Fibroblast of skin of right quadriceps (primary cell): ENCODE measurements around the gene ADCK1.
"Not testable (repeated sequence)": the region's sequence is repeated elsewhere in the genome, so short reads cannot be mapped to it uniquely, and the experiment has no call there.

ENCODE experiments used
- DNase-seq: peaks from one replicate; pipeline ENCODE4 v3.0.0-alpha.2; 2013

The ADCK1 gene

DNA sequence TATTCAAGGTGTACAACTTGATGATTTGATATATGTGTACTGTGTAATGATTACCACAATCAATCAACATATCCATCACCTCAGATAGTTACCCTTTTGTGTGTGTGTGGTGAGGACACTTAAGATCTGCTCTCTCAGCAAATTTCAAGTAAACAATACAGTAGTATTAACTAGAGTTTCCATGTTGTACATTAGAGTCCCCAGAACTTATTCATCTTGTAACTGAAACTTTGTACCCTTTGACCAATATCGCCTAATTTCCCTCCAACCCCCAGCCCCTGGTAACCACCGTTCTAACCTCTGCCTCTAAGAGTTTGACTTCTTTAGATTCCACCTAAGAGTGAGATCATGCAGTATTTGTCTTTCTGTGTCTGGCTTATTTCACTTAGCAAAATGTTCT lies 12.1 kb downstream of the ADCK1 start:
- DNase-seq, result no peak

DNA sequence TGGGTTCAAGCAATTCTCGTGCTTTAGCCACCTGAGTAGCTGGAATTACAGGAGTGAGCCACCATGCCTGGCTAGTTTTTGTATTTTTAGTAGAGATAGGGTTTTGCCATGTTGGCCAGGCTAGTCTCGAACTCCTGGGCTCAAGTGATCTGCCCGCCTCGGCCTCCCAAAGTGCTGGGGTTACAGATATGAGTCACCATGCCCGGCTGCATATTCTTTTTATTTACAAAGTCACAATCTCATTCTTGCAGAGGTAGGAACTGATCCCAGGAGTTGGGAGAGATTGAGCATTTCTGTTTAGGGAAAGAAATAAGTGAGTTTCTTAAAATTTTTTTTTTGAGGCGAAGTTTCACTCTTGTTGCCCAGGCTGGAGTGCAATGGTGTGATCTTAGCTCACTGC lies 12.8 kb downstream of the ADCK1 start:
- not testable (repeated sequence) for DNase-seq

DNA sequence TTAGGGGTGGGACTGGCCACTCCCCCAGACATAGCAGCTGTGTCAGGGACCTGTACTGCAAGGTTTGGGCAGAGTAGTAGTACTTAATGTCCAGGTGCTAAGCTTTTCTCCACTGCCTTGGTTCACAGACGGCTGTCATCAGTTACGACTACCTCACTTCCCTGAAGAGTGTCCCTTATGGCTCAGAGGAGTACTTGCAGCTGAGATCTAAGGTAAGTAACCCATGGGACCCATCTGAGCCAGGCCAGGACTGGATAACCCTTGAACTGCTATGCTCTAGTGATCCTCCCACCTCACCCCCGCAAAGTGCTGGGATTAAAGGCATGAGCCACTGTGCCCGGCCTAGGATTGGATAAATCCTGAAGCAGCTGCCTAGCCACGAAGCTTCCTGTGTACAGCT lies 22.4 kb downstream of the ADCK1 start:
- DNase-seq, result no peak

DNA sequence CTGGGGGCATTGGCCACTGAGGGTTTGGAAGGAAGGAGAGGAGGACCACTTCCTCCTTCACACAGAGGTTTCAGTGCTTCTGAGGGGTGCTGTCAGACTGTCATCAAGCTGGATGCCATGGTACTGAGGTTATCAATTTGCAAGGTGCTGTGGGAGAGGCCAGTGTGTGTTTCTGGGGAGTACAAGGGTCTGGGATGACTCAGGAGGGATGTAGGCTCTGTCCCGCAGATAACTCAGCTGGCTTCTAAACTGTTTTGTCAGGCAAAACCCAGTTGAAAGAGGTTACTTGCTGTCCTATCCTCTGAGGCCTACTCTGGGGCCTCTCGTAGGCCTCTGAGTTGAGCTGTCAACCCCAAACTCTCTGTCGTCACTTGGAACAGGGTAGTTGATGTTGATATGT lies 22.8 kb downstream of the ADCK1 start:
- no peak for DNase-seq

DNA sequence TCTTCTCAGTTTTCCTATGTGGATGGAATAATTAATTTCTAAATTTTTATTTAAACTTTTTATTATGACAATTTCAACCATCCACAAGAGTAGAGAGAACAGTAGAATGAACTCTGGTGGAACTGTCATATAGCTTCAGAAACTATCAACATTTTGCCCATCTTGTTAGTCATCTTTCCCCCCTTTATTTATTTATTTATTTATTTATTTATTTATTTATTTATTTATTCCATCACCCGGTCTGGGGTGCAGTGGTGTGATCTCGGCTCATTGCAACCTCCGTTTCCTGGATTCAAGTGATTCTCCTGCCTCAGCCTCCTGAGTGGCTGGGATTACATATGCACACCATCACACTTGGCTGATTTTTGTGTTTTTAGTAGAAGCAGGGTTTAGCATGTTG lies 23.5 kb downstream of the ADCK1 start:
- DNase-seq, result no peak

DNA sequence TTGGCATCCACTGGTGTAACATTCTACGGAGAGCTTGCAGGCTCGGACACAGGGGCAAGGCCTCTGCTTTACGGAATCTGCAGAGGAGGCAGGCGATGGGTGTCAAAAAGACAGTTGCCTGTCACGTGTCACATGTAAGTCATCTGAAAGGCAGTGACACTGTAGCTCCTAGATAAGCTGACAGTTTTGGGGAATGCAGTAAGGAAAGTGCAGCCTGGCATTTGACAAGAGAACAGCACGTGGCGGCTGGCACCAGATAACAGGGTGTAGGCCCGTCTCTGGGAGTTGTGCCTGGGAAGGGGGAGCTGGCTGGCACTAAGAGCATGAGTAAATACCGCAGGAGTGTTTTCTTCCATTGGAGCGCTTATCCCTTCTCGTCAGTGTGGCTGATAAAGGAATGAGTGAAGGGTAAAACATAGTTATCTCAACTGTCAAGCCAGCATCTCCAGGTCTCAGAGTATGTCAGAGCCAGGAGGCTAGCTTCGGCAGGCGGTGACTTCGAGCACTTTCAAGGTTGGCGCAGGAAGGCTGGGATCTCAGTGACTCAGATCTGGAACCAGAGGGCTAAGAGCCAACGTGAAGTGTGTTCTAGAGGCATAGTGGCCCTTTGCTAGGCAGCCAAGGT lies 26.1 kb downstream of the ADCK1 start:
- DNase-seq, result no peak

DNA sequence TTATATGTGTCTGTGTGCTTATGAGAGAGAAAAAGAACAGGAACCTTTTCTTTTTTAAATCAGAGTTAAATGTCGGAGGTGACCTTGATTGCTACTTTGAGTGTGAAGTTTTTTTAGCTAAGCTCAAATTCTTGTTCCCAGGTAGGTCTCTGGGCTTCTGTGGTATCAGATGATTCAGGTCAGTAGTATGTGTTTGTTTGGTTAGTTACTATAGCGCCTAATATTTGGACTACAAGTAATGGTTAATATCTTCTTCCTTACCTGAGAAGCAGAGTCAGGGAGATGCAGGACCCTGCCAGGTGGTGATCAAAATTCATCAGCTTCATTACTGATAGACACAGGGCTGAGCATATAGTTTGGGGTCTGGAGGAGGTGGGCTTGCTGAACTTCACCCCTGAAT lies 30.8 kb downstream of the ADCK1 start:
- DNase-seq, result no peak

DNA sequence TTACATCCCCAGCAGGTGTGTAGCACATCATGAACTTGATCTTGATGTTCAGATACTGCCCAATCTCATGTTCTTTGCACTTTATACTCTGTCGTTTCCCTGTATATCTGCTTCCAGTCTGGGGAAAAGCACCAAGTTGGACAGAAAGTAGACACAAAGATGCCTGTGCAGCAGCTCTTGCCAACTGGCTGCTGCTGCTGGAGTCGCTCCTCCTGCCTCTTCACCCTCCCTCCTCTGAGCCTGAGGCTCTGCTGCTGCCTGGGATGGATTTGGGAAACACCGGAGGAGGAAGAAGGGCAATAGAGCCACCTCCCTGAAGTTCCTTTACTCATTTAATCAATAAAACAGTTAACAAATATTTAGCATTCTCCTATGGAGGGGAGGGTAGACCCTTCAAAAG lies 32.4 kb downstream of the ADCK1 start:
- DNase-seq, result no peak

DNA sequence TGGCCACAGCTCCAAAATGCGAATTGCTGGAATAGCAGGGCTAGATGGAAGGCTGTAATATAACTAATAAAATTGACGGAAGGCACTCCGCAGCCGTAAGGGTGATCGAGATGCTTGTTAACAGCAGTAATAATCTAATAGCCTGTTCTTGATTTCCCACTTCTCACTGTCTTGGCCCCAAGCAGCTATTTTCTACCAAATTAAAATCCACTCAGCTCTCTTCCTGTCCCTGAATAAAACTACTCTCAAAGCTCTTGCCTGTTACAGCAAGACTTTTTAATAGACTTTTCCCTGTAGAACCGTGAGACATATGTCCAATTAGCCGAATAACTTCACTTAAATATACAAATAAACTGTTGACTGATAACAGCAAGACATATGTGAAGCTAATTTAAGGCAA lies 38.0 kb downstream of the ADCK1 start:
- DNase-seq, result no peak

DNA sequence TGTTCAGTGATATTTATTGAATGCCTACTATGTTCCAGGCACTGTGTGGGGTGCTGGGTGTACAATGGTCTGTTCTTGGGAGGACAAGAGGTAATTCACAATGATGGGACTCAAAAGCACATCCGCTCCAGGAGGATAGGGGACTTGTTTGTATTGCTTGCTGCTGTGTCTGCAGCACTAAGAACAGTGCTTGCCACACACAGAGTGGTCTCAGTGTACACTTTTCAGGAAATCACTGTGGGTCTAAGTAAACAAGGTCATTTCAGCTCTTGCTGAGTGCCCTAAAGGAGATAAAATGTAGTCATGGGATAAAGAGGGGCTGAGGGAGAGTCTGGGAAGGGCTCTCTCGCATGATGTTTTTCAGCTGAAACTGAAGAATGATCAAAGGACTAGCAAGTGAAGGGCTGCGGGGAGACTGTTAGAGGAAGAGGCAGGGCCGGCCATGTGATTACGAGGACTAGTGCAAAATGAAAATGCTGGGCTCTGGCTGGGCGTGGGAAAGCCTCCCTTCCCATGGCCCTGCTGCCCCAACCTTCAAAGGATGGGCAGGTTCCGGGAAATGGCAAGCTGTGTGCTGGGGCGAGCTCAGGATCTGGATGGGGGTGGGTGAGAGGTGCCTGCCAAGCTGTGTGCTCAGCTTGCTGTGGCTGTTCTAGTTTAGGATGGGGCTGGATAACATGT lies 39.1 kb downstream of the ADCK1 start:
- DNase-seq, result no peak

DNA sequence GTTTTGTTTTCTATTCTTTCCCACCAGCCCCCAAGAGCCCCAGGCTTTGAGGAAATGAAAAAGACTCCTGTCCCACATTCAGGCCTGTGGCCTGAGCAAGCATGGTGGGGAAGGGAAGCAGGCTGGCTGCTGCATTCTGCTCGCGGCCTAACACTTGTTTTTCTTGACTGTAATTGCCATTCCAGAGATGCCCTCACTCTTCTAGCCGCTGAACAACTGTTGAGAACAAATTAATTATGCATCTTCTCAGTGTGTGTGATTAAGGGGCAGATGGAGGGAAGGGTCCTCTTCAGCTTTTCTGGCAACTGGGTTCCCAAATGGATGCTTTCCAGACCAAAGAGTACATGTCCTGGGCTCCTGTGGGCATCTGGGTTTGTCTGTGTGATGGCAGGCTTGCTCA lies 43.3 kb downstream of the ADCK1 start:
- no peak for DNase-seq

DNA sequence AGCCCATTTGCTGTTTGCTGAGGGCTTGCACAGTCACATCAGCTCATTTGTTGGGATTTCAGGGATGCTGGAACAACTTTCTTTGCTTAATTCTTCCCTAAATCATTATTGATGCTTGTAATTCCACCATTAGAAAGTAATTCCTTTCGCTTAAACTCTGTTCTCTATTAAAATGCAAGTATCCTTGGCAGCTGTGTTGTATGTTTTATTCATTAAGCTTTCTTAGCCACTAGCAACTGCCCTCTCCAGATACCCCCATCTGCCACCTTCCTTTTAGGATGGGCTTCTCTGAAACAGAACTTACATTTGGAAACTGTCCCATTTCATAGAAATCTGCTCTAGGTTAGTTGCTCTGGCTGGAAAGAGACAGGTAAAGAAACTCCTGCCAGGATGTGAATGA lies 43.7 kb downstream of the ADCK1 start:
- no peak for DNase-seq

DNA sequence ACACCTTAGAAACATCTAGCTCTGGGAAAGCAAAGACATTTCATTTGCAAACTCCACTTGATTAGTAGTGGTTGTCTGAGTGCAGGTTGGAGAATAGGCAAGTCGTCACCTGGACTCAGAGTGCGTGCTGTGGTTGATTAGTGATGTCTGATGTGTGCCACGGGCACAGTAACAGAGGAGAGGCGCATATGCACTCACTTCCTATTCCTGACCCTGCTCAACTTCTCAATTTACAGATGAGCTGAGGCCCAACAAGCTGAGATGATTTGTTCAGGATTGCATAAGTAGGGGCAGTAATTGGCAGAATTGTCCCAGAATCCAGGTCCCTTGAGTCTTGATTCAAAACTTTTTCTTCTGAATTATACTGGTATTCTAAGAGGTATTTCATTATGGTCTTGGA lies 44.9 kb downstream of the ADCK1 start:
- no peak for DNase-seq

DNA sequence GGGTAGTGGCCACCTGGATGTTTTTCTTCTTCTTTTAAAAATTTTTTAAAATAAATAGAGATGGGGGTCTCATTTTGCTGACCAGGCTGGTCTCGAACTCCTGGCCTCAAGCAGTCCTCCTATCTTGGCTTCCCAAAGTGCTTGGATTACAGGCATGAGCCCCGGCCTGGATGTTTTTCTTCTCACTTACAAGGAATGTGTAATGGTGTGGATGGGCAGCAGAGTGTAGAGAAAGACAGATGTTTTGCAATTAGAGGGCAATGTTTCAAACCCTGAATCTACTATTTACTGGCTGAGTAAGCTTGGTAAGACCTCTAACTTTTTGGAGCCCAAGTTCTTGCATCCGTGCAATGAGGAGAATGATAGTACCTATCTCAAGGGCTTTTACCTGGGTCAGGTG lies 48.1 kb downstream of the ADCK1 start:
- peak; percentile 41 for DNase-seq

DNA sequence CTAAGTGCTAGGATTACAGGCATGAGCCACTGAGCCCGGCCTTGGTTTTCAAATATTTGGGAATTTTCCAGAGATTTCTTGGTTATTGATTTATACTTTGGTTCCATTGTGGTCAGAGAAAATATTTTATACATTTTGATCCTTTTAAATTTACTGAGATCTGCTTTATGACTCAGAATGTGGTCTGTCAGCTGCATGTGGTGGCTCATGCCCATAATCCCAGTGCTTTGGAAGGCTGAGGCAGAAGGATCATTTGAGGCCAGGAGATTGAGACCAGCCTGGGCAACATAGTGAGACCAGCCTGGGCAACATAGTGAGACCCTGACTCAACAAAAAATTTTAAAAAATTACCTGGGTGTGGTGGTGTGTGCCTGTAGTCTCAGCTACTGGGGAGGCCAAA lies 49.8 kb downstream of the ADCK1 start:
- DNase-seq, result peak; percentile 81

DNA sequence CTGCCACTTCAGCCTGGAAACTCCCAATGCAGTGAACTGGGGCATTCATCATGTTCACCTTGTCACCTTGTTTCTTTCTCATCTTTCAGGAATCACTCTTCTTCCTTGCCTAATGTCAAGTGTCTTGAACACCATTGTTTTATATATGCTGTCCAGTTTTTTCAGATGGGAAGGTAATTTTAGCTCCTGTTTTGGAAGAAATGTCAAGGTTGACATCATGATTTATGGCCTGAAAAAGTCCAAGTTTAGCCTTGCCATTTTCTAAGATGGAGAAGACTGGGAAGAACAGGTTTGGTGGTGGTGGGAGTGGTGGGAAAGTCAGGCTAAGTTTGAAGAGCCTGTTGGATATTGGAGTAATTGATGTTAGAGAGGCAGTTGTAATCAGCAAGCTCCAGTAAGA lies 54.0 kb downstream of the ADCK1 start:
- no peak for DNase-seq

DNA sequence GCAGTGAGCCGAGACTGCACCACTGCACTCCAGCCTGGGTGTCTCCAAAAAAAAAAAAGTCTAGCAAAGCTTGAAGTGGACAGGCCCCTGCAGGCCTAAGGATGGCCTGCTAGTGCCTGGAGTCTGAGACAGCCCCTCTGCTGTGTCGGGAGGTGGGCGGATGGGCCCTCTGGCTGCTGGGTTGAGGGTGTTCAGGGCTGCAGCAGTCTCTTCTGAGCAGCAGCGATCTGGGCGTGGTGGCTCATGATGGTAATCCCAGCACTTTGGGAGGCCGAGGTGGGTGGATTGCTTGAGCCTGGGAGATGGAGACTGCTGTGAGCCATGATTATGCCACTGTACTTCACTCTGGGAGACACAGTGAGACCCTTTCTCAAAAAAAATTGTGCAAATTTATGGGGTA lies 57.0 kb downstream of the ADCK1 start:
- DNase-seq, result no peak

DNA sequence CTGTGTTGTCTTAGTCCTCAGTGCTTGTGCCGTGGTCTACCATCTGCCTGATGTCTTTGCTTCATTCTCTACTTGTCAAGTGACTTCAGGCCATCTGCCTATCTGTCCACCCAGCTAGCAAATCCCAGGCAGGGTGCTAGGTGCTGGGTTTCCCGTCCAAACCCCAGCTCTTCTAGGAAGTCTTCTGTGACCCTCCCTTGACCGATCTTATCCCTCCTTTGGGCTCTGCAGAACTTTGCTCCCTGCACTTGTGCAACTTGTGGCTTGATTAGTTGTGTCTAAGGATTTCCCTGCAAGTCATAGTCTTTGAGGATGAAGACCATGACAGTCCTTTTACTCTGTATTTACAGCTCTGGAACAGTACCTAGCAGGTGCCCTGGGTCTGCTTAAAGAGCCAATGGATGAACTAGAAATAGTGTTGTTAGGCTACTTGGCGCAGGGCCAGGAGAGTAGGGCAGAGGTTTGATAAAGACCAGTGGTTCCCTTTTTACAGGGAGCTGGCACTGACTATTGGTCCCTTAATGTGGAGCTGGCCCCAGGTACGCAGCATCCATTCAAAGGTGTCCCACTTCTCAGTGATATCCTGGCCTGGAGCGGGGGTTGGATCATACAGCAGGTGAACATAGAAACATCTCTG lies 60.1 kb downstream of the ADCK1 start:
- DNase-seq, result no peak

DNA sequence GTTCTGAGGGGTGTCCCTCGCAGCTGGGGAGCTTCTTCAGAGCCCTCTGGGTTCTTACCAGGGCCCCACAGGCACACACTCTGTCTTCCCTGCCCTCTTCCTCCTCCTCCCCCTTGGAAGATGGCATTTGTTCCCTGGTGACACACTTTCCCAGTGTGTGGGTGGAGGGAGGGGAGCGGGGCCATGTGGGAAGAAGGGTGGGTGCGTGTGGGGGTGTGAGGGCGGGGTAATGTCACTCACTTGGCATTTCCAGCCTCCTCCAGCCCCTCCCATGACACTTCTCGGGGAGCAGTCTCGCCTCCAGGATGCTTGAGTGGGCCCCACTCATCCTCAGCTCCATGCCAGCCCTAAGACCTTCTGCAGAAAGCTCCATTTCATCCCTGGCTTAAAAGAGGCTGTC lies 61.3 kb downstream of the ADCK1 start:
- no peak for DNase-seq

DNA sequence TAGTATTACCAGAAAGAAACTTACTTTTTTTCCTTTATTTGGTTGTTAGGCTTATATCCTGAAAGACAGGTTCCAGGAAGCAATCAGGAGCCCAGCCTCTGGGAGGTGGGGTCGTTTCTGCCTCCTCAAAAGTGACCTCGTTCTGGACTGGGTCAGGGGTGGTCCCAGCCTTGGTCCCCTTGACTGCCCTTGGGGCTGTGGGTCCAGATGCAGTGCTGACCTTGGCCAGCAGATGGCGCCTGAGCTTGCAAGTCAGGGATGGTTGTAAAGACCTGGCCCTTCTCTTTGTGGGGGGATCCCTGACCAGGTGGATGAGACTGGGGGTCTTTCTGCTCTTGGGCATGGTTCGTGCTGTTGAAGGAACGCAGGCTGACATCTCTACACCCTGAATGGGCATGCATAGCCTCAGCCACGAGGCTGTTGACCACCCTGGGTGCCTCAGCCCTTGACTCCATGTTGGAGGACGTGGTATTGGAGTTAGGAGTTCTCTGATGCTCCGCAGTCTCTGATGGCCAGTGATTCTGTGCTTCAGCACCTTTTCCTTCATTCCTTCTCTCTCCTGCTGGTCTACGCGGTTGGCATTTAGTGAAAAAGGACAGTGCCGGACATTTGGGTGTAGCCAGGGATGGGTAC lies 62.4 kb downstream of the ADCK1 start:
- DNase-seq, result peak; percentile 44

DNA sequence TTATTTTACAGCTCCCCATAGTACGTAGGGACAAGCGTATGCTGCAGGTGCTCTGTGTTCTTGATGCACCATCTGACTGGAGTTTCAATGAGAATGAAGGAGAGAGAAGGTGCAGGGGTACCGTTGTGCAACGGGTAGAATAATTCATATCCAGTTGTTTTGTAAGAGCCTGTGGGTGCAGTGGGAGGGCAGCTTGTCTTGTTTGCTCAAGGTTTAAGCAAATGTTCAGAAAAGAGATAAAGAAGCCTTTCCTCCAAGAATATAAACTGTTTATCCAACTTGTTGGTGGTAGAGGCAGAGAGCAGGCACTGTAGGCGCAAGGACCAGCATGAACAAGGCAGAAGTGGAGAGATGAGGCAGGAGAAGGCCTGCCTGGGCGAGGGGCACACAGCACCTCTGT lies 64.2 kb downstream of the ADCK1 start:
- DNase-seq, result no peak

DNA sequence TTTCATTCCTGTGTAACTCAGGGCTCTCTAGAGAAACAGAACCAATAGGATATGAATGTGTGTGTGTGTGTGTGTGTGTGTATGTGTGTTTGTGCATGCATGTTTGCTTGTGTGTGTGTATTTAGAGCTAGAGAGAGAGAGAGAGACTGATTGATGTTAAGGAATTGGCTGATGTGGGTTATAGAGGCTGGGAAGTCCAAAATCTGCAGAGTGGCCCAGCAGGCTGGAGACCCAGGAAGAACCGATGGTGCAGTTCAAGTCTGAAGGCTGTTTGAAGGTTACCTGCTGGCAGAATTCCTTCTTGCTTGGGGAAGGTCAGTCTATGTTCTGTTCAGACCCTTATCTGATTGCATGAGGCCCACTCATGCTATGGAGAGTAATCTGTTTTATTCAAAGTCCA lies 64.7 kb downstream of the ADCK1 start:
- DNase-seq, result no peak

DNA sequence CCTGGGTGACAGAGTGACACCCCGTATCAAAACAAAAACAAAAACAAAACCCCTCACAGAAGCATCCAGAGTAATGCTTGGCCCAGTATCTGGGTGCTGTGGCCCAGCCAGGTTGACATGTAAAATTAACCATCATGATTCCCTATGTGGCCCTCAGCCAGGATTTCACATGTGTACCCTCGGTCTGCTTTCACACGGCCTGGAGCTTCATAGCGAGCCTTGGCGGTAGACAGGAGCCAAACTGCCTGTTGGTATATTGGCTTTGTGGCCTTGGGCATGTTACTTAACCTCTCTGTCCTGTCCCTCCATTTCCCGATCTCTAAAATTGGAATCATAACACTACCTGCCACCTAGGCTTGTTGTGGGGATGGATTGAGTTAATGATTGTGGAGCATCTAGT lies 65.5 kb downstream of the ADCK1 start:
- no peak for DNase-seq

DNA sequence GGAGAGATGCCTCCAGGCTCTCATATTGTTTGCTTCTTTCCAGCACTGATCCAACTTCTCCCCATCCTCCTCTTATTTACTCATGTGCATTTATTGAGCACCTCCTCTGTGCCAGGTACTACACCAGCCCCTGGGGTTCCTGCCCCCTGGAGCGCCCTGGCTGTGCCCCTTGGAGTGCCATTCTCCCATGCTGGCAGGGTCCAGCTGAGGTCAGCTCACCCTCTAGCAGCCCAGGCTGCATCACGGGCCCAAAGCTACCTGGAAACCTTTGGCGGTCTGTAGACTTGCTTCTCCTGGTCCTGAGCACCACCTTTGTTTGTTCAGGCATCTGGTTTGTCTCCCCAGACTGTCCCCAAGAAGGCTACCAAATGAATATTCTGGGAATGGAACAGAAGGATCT lies 67.0 kb downstream of the ADCK1 start:
- no peak for DNase-seq
